GM21381 (cell line): ENCODE results near the gene NPTXR.
"Not testable (repeated sequence)": the region's sequence is repeated elsewhere in the genome, so short reads cannot be mapped to it uniquely, and the experiment has no call there.

Experiments used
- ATAC-seq: cut with Tn5 transposase; IDR thresholded peaks from one replicate; pipeline ENCODE4 v1.9.1; 2021; ENCODE audit warnings: mild to moderate bottlenecking, moderate library complexity; ENCODE audit not compliant: unreplicated experiment

The NPTXR gene

GRCh38 chr22:38868886-38869381 lies 25.1 kb upstream of the NPTXR start:
- no peak for ATAC-seq

- ATAC-seq = no peak
Observed at GRCh38 chr22:38868286-38868721, 24.5 kb upstream of the NPTXR start.

- ATAC-seq = no peak
Observed at GRCh38 chr22:38867471-38868285, 23.9 kb upstream of the NPTXR start.

GRCh38 chr22:38867124-38867455 lies 23.3 kb upstream of the NPTXR start:
- ATAC-seq = no peak

- no peak for ATAC-seq
Observed at GRCh38 chr22:38866399-38867123, 22.7 kb upstream of the NPTXR start.

GRCh38 chr22:38866024-38866398 lies 22.2 kb upstream of the NPTXR start:
- ATAC-seq = no peak

- no peak for ATAC-seq
Observed at GRCh38 chr22:38865201-38866023, 21.6 kb upstream of the NPTXR start.

- no peak for ATAC-seq
Observed at GRCh38 chr22:38864361-38865191, 20.7 kb upstream of the NPTXR start.

GRCh38 chr22:38863531-38864131 lies 19.8 kb upstream of the NPTXR start:
- ATAC-seq = no peak

GRCh38 chr22:38862375-38863329 lies 18.8 kb upstream of the NPTXR start:
- ATAC-seq = no peak

GRCh38 chr22:38861927-38862326 lies 18.1 kb upstream of the NPTXR start:
- no peak for ATAC-seq

GRCh38 chr22:38861170-38861876 lies 17.5 kb upstream of the NPTXR start:
- no peak for ATAC-seq

GRCh38 chr22:38860283-38861169 lies 16.7 kb upstream of the NPTXR start:
- ATAC-seq = no peak

GRCh38 chr22:38859581-38860282 lies 15.9 kb upstream of the NPTXR start:
- ATAC-seq = no peak

- no peak for ATAC-seq
Observed at GRCh38 chr22:38858492-38858891, 14.7 kb upstream of the NPTXR start.

GRCh38 chr22:38854476-38854875 lies 10.6 kb upstream of the NPTXR start:
- ATAC-seq = not testable (repeated sequence)

- ATAC-seq = not testable (repeated sequence)
Observed at GRCh38 chr22:38853883-38854282, 10.1 kb upstream of the NPTXR start.
